Esophagus muscularis mucosa (tissue), 4 donors: ENCODE data around the gene KRTAP4-16.
"Not testable (repeated sequence)": the region's sequence is repeated elsewhere in the genome, so short reads cannot be mapped to it uniquely, and the experiment has no call there.

Source experiments
- CTCF ChIP-seq, 3 experiments: fragments of 200-600 bp in 2 of 3; fragments of 450-650 bp in 1 of 3; sonication (generic) in 2 of 3; IDR thresholded peaks; one replicate each; pipeline ENCODE4 v1.5.1; 2017 to 2019; ENCODE audit warnings: antibody characterized with exemption in 3 of 3, mild to moderate bottlenecking in 2 of 3, moderate library complexity in 1 of 3
- EP300 ChIP-seq: sonication (generic); formaldehyde crosslinking; IDR thresholded peaks from one replicate; pipeline ENCODE4 v1.6.1; 2017; ENCODE audit warnings: antibody characterized with exemption
- POLR2A ChIP-seq: fragments of 450-650 bp; IDR thresholded peaks from one replicate; pipeline ENCODE4 v1.6.1; 2017; ENCODE audit warnings: antibody characterized with exemption, moderate library complexity, mild to moderate bottlenecking, low read depth

- TF ChIP-seq CTCF (IDR thresholded peaks at IDR 0.05); EP300; POLR2A: not testable (repeated sequence)
Observed at GRCh38 chr17:41054556-41054955, 47.5 kb downstream of the KRTAP4-16 start.
